ENCODE measurements around the gene RGS3.

Gene RGS3

GRCh38 chr9:113558632-113559502, 95.3 kb downstream of the RGS3 start:
- no peak for DNase-seq

GRCh38 chr9:113559834-113560800, 96.6 kb downstream of the RGS3 start:
- DNase-seq, result no peak

GRCh38 chr9:113562653-113563381, 99.3 kb downstream of the RGS3 start:
- DNase-seq, result peak in 1 of 2 experiments; percentile 8

- DNase-seq, result no peak
Measured at GRCh38 chr9:113563826-113564497, 100.4 kb downstream of the RGS3 start.

DNA sequence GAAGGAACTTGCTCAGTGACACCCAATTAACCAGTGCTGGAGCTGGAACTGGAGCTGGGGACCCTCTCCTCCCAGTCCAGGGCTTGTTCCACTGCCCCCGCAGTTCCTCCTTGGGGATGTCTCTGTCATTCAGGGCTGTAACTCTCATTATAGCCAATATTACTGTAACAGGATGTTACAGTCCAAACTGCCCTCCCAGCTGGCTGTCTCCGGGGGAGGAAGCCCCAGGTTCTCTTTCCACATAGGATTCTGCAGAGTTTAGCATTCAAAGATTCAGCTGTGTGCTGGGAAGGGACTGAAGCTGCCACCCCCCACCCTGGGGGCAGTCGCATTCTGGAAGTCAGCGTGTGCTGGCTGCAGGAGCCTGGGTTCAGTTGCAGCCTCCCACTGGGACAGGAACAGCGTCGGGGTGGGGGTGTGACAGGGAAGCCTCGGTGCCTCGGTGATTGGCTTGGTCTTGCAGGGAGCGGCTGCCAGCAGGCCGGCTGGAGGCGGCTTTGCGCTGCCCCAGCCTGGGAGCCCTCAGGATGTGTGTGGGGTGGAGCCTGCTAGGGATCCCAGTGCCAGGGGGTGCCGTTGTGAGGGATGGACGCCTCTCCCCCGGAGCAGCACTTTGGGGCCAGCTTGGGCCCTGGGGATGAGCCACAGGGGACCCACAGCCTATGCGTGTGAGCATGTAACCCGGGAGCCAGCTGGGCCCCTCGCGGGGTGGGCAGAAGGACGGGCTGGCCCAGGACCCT, 101.1 kb downstream of the RGS3 start:
- no peak for DNase-seq

- DNase-seq, result no peak
Measured at GRCh38 chr9:113566016-113566711, 102.6 kb downstream of the RGS3 start.

GRCh38 chr9:113566712-113567071, 103.2 kb downstream of the RGS3 start:
- no peak for DNase-seq

GRCh38 chr9:113567361-113568080, 104.0 kb downstream of the RGS3 start:
- no peak for DNase-seq

- DNase-seq, result no peak
Measured at GRCh38 chr9:113568081-113568435, 104.5 kb downstream of the RGS3 start.

DNA sequence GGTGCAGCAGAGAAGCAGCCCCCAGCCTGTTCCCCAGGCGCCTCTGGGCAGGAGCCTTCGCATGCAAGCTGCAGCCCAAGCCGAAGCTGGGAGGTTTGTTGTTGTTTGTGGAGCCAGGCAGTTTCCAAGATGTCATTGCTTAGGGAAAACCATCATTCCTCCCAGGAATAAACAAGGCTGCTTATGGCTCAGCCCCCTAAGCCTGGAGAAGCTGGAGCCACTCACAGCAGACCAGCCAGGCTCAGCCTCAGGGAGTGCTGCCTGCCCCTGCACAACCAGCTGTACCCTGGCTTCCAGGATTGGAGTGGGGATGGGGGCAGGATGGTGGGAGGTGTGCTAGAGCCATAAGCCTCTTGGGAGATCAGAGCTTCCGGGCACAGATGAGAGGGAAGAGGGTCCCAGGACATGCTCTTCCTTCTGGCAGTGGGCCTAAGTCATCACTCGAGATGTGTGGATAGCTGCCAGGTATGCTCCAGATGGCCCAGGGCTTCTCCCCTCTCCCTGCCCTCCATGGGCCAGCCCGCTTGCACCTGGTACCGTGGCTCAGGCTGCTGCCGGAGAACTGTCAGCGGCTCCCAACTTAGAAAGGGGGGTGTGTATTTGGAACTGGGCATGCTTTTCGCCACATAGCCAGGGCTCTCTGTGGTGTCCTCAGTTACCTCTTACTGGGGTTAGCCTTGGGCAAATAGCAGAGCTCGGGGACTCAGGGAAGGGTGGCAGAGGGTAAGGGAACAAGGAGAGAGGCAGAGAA, 105.2 kb downstream of the RGS3 start:
- DNase-seq, result peak; percentile 22 to 59

- no peak for DNase-seq
Measured at GRCh38 chr9:113569472-113570060, 106.0 kb downstream of the RGS3 start.

- no peak for DNase-seq
Measured at GRCh38 chr9:113570106-113570505, 106.6 kb downstream of the RGS3 start.

DNA sequence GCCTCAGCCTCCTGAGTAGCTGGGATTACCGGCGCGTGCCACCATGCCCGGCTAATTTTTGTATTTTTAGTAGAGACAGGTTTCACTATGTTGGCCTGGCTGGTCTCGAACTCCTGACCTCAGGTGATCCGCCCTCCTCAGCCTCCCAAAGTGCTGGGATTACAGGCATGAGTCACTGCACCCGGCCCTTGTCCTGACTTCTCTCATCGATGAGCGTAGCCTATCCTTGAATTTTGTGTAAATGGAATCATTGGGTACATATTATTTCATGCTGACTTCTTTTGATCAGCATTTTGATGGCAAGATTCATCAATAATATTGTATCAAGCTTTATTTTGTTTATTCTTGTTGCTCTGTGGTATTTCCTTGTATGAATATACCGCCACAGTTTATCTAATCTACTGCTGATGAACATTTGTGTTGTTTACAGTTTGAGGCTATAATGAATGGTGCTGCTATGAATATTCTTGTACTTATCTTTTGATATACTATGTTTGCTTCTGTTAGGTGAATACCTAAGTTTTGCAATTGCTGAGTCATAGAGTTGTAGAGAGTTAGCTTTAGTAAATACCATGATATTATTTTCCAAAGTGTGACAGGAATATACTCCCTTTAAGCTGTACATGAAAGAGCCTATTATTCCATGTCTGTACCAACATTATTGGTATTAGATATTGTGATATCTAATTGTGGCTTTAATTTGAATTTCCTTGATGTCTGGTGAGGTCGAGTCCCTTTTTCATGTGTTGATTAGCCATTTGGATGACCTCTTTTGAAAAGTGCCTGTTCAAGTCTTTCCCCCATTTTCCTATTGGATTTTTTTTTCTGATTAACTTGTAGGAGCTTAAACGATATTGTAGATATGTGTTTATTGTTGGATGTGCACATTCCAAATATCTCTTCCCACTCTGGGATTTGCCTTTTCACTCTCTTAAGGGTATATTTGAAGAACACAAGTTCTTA, 107.5 kb downstream of the RGS3 start:
- no peak for DNase-seq

- no peak for DNase-seq
Measured at GRCh38 chr9:113572076-113572861, 108.7 kb downstream of the RGS3 start.

GRCh38 chr9:113573046-113573958, 109.8 kb downstream of the RGS3 start:
- no peak for DNase-seq

- no peak for DNase-seq
Measured at GRCh38 chr9:113573959-113574352, 110.4 kb downstream of the RGS3 start.
